ENCODE results near the gene CORO1C. TPM values are rescaled to one million over a fixed set of nuclear protein-coding genes. Genes with fewer than 3 reads are reported as not detected.

Gene CORO1C
- total RNA-seq, 1 donor = 261 TPM

GRCh38 chr12:108612788-108613282 is 118.5 kb downstream of the CORO1C start:
- H3K4me3 ChIP-seq (ENCODE audit: insufficient read depth, low read length) = no peak overlapping the region
- no peak for TF ChIP-seq CTCF (IDR thresholded peaks at IDR 0.05; ENCODE audit: extremely low read depth, low read depth, low read length)
- no peak overlapping the region for H3K4me2 ChIP-seq (ENCODE audit: insufficient read depth, low read length)
- H3K79me2 ChIP-seq (ENCODE audit: insufficient read depth, low read length) = no peaks in the 10 kb centered on the region
- H2AFZ ChIP-seq (ENCODE audit: low read length) = no peak overlapping the region
- H3K27me3 ChIP-seq (ENCODE audit: insufficient read depth, low read length) = no peaks in the 10 kb centered on the region
- peak; percentile 48 for DNase-seq (ENCODE audit: insufficient read length, low spot score, missing footprints)
- peak overlapping the region; percentile 89 for H3K27ac ChIP-seq (ENCODE audit: low read depth, low read length)
- H3K4me1 ChIP-seq (ENCODE audit: insufficient read depth, low read length) = peaks cover 37% of the 10 kb centered on the region
- H4K20me1 ChIP-seq (ENCODE audit: insufficient read depth, low read length) = no peaks in the 10 kb centered on the region
- peaks cover 5% of the 10 kb centered on the region for H3K9me3 ChIP-seq (ENCODE audit: low read depth, low read length)
- H3K36me3 ChIP-seq (ENCODE audit: insufficient read depth, low read length) = no peaks in the 10 kb centered on the region

DNA sequence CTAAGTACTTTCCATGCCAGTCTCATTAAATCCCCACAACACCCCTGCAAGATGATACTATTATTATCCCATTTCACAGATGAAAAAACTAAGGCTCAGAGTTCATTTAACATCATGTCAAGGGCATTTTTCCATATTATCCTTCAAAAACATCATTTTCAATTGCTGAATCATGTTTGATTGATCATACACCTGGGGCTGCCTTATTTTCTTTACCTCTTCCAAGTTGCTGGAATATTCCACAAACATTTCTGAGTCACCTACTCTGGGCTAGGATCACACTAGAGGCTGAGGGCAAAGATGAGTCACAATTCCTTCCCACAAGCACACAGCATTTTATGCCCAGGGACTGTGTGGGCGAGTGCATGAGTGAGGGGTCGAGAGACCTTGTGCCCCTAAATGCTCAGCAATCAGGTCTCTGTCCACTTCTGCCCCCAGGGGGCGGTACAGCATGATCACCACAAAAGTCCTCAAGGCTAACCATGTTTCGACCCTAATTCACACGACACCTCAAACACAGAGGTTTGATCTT is 119.4 kb downstream of the CORO1C start:
- peak overlapping the region; percentile 89 for H3K27ac ChIP-seq (ENCODE audit: low read depth, low read length)

GRCh38 chr12:108610856-108611605 is 120.3 kb downstream of the CORO1C start:
- H4K20me1 ChIP-seq (ENCODE audit: insufficient read depth, low read length) = no peaks in the 10 kb centered on the region
- H2AFZ ChIP-seq (ENCODE audit: low read length) = no peak overlapping the region
- H3K4me3 ChIP-seq (ENCODE audit: insufficient read depth, low read length) = no peak overlapping the region
- no peak for TF ChIP-seq CTCF (IDR thresholded peaks at IDR 0.05; ENCODE audit: extremely low read depth, low read depth, low read length)
- DNase-seq (ENCODE audit: insufficient read length, low spot score, missing footprints) = peak; percentile 44
- H3K36me3 ChIP-seq (ENCODE audit: insufficient read depth, low read length) = no peaks in the 10 kb centered on the region
- no peaks in the 10 kb centered on the region for H3K79me2 ChIP-seq (ENCODE audit: insufficient read depth, low read length)
- no peak overlapping the region for H3K4me2 ChIP-seq (ENCODE audit: insufficient read depth, low read length)
- H3K27ac ChIP-seq (ENCODE audit: low read depth, low read length) = peak overlapping the region; percentile 89
- peaks cover 25% of the 10 kb centered on the region for H3K4me1 ChIP-seq (ENCODE audit: insufficient read depth, low read length)
- H3K9me3 ChIP-seq (ENCODE audit: low read depth, low read length) = peaks cover 3% of the 10 kb centered on the region
- no peaks in the 10 kb centered on the region for H3K27me3 ChIP-seq (ENCODE audit: insufficient read depth, low read length)

More for the DNA sequence above, 119.4 kb downstream of the CORO1C start:
- Histone ChIP-seq H3K36me3 (ENCODE audit: insufficient read depth, low read length) (no peaks in the 10 kb centered on the region), H3K4me3 (ENCODE audit: insufficient read depth, low read length) (no peak overlapping the region), H3K4me1 (ENCODE audit: insufficient read depth, low read length) (peaks cover 30% of the 10 kb centered on the region), H3K4me2 (ENCODE audit: insufficient read depth, low read length) (peak overlapping the region; percentile 51), H3K9me3 (ENCODE audit: low read depth, low read length) (peaks cover 5% of the 10 kb centered on the region), H2AFZ (ENCODE audit: low read length) (peak overlapping the region; percentile 65), H3K79me2 (ENCODE audit: insufficient read depth, low read length) (no peaks in the 10 kb centered on the region), H4K20me1 (ENCODE audit: insufficient read depth, low read length) (no peaks in the 10 kb centered on the region), H3K27me3 (ENCODE audit: insufficient read depth, low read length) (no peaks in the 10 kb centered on the region)
- peak; percentile 97 for DNase-seq (ENCODE audit: insufficient read length, low spot score, missing footprints)
- TF ChIP-seq CTCF (IDR thresholded peaks at IDR 0.05; ENCODE audit: extremely low read depth, low read depth, low read length) = peak; percentile 72

DNA sequence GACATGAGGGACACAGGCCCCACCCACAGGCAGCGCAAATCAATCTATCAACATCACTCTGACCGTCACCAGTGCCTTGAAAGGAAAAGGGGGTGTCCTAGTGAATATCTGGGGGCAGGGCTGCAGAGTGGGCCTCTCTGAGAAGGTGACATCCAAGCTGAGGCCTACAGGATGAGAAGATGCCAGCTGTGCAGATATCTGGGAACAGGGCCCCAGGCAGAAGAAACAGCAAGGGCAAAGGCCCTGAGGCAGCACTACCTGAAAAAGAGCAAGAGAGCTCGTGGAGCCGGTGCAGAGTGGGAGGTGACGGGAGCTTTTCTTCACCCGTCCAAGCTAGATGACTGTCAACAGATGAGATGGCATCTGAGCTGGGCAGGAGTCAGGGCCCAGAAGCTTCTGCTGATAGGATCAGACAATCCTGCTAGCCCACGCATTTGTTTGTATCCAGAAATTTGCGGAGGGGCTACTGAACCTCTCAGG is 120.9 kb downstream of the CORO1C start:
- Histone ChIP-seq H3K9me3 (ENCODE audit: low read depth, low read length) (no peaks in the 10 kb centered on the region), H3K79me2 (ENCODE audit: insufficient read depth, low read length) (no peaks in the 10 kb centered on the region), H2AFZ (ENCODE audit: low read length) (no peak overlapping the region), H3K4me2 (ENCODE audit: insufficient read depth, low read length) (no peak overlapping the region), H3K4me1 (ENCODE audit: insufficient read depth, low read length) (peaks cover 25% of the 10 kb centered on the region), H3K36me3 (ENCODE audit: insufficient read depth, low read length) (no peaks in the 10 kb centered on the region), H3K4me3 (ENCODE audit: insufficient read depth, low read length) (no peak overlapping the region), H4K20me1 (ENCODE audit: insufficient read depth, low read length) (no peaks in the 10 kb centered on the region), H3K27me3 (ENCODE audit: insufficient read depth, low read length) (no peaks in the 10 kb centered on the region), H3K27ac (ENCODE audit: low read depth, low read length) (peak overlapping the region; percentile 47)
- peak; percentile 13 for DNase-seq (ENCODE audit: insufficient read length, low spot score, missing footprints)
- TF ChIP-seq CTCF (IDR thresholded peaks at IDR 0.05; ENCODE audit: extremely low read depth, low read depth, low read length) = no peak

All from osteoblast (primary cell).